ENCODE data around the gene HES4. TPM values are rescaled to one million over a fixed set of nuclear protein-coding genes. Genes with fewer than 3 reads are reported as not detected.
"Not testable (repeated sequence)": the region's sequence is repeated elsewhere in the genome, so short reads cannot be mapped to it uniquely, and the experiment has no call there.

The HES4 gene
- polyA plus RNA-seq, 5 donors: 4.9 to 17.7 (median 5.7) TPM

GRCh38 chr1:1001057-1001783, 1.3 kb upstream of the HES4 start:
- DNase-seq: no peak

GRCh38 chr1:1000357-1001056, 610 bp upstream of the HES4 start:
- DNase-seq: peak; percentile 83 to 84

- no peak for DNase-seq
These were observed 737 bp downstream of the HES4 start for GRCh38 chr1:998995-999724.

GRCh38 chr1:998745-998994, 1.2 kb downstream of the HES4 start:
- no peak for DNase-seq

- no peak for DNase-seq
These were observed 1.7 kb downstream of the HES4 start for GRCh38 chr1:997993-998744.

- no peak for DNase-seq
These were observed 2.2 kb downstream of the HES4 start for GRCh38 chr1:997713-997992.

GRCh38 chr1:996851-997712, 2.8 kb downstream of the HES4 start:
- DNase-seq: no peak

GRCh38 chr1:995665-996633, 3.9 kb downstream of the HES4 start:
- DNase-seq: no peak

- DNase-seq: not testable (repeated sequence)
These were observed 5.4 kb downstream of the HES4 start for GRCh38 chr1:994546-994945.

- DNase-seq: no peak
These were observed 6.4 kb downstream of the HES4 start for GRCh38 chr1:993379-993995.

GRCh38 chr1:992362-992761, 7.5 kb downstream of the HES4 start:
- no peak for DNase-seq

GRCh38 chr1:991895-992294, 8.0 kb downstream of the HES4 start:
- DNase-seq: no peak

GRCh38 chr1:991275-991674, 8.6 kb downstream of the HES4 start:
- DNase-seq: not testable (repeated sequence)

- not testable (repeated sequence) for DNase-seq
These were observed 11.8 kb downstream of the HES4 start for GRCh38 chr1:988061-988460.

- DNase-seq: no peak
These were observed 14.8 kb downstream of the HES4 start for GRCh38 chr1:985126-985525.

- DNase-seq: no peak
These were observed 15.5 kb downstream of the HES4 start for GRCh38 chr1:984476-984814.

GRCh38 chr1:983798-984475, 16.0 kb downstream of the HES4 start:
- DNase-seq: peak in 1 of 2 donors; percentile 23

GRCh38 chr1:982765-983436, 17.0 kb downstream of the HES4 start:
- no peak for DNase-seq
